Loucy (cell line): ENCODE results near the gene ELMO1.

ENCODE experiments used
- H2AFZ ChIP-seq: fragments of 200-600 bp; sonication (generic); 2 replicates; pipeline ENCODE4 v1.6.0; 2016; ENCODE audit warnings: antibody characterized with exemption, mild to moderate bottlenecking, low read length, moderate library complexity
- H3F3A ChIP-seq: fragments of 200-600 bp; 2 replicates; pipeline ENCODE4 v1.6.0; 2016; ENCODE audit warnings: antibody characterized with exemption, low read depth, mild to moderate bottlenecking
- H3K27me3 ChIP-seq: fragments of 200-600 bp; sonication (generic); 2 replicates; pipeline ENCODE4 v1.6.1; 2014; ENCODE audit warnings: low read length, mild to moderate bottlenecking; ENCODE audit not compliant: insufficient read depth, poor library complexity, severe bottlenecking
- H3K36me3 ChIP-seq: fragments of 200-600 bp; sonication (generic); 2 replicates; pipeline ENCODE4 v1.6.1; 2016; ENCODE audit warnings: low read length; ENCODE audit not compliant: insufficient read depth
- H3K4me1 ChIP-seq: fragments of 200-600 bp; sonication (generic); 2 replicates; pipeline ENCODE4 v1.5.1; 2014; ENCODE audit warnings: low read length, mild to moderate bottlenecking; ENCODE audit not compliant: insufficient read depth, poor library complexity, severe bottlenecking
- H3K4me2 ChIP-seq: fragments of 200-600 bp; sonication (generic); 2 replicates; pipeline ENCODE4 v1.6.0; 2014; ENCODE audit warnings: antibody characterized with exemption, low read length, low read depth, mild to moderate bottlenecking; ENCODE audit not compliant: poor library complexity, severe bottlenecking
- H3K4me3 ChIP-seq: fragments of 200-600 bp; sonication (generic); 2 replicates; pipeline ENCODE4 v1.5.1; 2014; ENCODE audit warnings: low read length, mild to moderate bottlenecking, mixed read lengths; ENCODE audit not compliant: poor library complexity, severe bottlenecking
- H3K79me2 ChIP-seq: fragments of 200-600 bp; sonication (generic); 2 replicates; pipeline ENCODE4 v1.6.1; 2014; ENCODE audit warnings: low read length; ENCODE audit not compliant: insufficient read depth
- H3K9ac ChIP-seq: fragments of 200-600 bp; sonication (generic); 2 replicates; pipeline ENCODE4 v1.6.0; 2014; ENCODE audit warnings: mild to moderate bottlenecking, low read depth, low read length, moderate library complexity; ENCODE audit not compliant: poor library complexity, severe bottlenecking
- H3K9me2 ChIP-seq: fragments of 200-600 bp; sonication (generic); replicated peaks from 2 replicates; pipeline ENCODE4 v1.6.1; 2016; ENCODE audit warnings: low read depth, low read length, mixed read lengths
- H3K9me3 ChIP-seq: fragments of 200-600 bp; sonication (generic); 2 replicates; pipeline ENCODE4 v1.6.1; 2014; ENCODE audit warnings: mild to moderate bottlenecking, antibody characterized with exemption, low read length, low read depth; ENCODE audit not compliant: insufficient read depth
- H4K20me1 ChIP-seq: fragments of 200-600 bp; sonication (generic); 2 replicates; pipeline ENCODE4 v1.6.0; 2014; ENCODE audit warnings: antibody characterized with exemption, low read length, mild to moderate bottlenecking; ENCODE audit not compliant: insufficient read depth, poor library complexity, severe bottlenecking
- EZH2phosphoT487 ChIP-seq: fragments of 200-600 bp; IDR thresholded peaks from 2 replicates; pipeline ENCODE4 v1.6.1; 2018; ENCODE audit warnings: antibody characterized with exemption, mild to moderate bottlenecking, moderate library complexity, borderline replicate concordance
- TF ChIP-seq, protein P1 (sequence below): fragments of 200-600 bp; sonication (generic); conservative IDR thresholded peaks from 2 replicates; pipeline ENCODE4 v1.5.1; 2014; ENCODE audit warnings: mild to moderate bottlenecking, antibody characterized with exemption, low read length

Gene ELMO1

DNA sequence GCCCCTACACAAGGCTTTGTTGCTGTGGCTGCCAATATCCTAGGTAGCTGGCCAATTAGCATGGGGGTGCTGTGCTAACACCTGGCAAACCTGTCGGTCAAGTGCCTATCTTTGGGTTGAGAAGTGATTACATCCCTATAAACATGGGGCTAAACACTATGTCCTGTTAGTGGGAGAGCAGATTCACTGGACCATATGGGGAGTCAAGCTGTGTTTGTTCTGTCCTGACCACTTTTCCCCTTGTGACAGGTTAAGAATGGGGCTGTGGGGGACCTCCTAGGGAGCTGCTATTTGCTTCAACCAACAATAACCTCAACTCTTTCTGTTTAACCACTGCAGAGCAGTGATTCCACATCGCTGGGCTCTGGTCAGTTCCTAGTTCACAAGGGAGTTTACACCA is 572.9 kb downstream of the ELMO1 start:
- Histone ChIP-seq H3K9ac (no peak overlapping the region), H3K4me3 (no peak overlapping the region), H2AFZ (no peak overlapping the region), H3K79me2 (no peaks in the 10 kb centered on the region), H3K4me1 (no peaks in the 10 kb centered on the region), H3K27me3 (no peaks in the 10 kb centered on the region), H3K9me3 (no peaks in the 10 kb centered on the region), H4K20me1 (no peaks in the 10 kb centered on the region), H3K36me3 (peaks cover 83% of the 10 kb centered on the region), H3K4me2 (no peak overlapping the region), H3K9me2 (no peaks in the 10 kb centered on the region), H3F3A (no peaks in the 10 kb centered on the region)
- TF ChIP-seq, protein P1, sequence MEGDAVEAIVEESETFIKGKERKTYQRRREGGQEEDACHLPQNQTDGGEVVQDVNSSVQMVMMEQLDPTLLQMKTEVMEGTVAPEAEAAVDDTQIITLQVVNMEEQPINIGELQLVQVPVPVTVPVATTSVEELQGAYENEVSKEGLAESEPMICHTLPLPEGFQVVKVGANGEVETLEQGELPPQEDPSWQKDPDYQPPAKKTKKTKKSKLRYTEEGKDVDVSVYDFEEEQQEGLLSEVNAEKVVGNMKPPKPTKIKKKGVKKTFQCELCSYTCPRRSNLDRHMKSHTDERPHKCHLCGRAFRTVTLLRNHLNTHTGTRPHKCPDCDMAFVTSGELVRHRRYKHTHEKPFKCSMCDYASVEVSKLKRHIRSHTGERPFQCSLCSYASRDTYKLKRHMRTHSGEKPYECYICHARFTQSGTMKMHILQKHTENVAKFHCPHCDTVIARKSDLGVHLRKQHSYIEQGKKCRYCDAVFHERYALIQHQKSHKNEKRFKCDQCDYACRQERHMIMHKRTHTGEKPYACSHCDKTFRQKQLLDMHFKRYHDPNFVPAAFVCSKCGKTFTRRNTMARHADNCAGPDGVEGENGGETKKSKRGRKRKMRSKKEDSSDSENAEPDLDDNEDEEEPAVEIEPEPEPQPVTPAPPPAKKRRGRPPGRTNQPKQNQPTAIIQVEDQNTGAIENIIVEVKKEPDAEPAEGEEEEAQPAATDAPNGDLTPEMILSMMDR, result no peak
- no peak for TF ChIP-seq EZH2phosphoT487

DNA sequence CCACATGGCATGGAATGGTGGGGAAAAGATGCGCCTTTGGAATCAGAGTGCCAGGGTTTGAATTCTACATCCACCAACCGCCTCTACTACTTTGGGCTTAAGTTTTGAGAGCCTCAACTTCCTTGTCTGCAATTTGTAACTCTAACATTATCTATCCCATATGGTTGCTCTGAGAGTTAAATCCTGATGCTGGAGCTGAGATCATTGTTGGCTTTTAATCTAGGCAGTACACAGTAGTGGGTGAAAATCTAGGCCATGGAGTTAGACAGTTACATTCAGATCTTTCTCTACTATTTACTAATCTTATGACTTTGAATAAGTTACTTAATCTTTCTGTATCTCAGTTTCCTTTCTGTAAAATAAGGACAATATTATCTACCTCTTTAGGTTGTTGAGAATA is 574.6 kb downstream of the ELMO1 start:
- no peak overlapping the region for H2AFZ ChIP-seq
- TF ChIP-seq, protein P1, result no peak
- TF ChIP-seq EZH2phosphoT487, result no peak
- no peaks in the 10 kb centered on the region for H3F3A ChIP-seq
- no peaks in the 10 kb centered on the region for H3K27me3 ChIP-seq
- H3K9ac ChIP-seq, result no peak overlapping the region
- no peaks in the 10 kb centered on the region for H3K9me3 ChIP-seq
- no peaks in the 10 kb centered on the region for H3K4me1 ChIP-seq
- H3K36me3 ChIP-seq, result peaks cover 88% of the 10 kb centered on the region
- H3K79me2 ChIP-seq, result no peaks in the 10 kb centered on the region
- H3K4me3 ChIP-seq, result no peak overlapping the region
- H3K9me2 ChIP-seq, result no peaks in the 10 kb centered on the region
- no peaks in the 10 kb centered on the region for H4K20me1 ChIP-seq
- no peak overlapping the region for H3K4me2 ChIP-seq

DNA sequence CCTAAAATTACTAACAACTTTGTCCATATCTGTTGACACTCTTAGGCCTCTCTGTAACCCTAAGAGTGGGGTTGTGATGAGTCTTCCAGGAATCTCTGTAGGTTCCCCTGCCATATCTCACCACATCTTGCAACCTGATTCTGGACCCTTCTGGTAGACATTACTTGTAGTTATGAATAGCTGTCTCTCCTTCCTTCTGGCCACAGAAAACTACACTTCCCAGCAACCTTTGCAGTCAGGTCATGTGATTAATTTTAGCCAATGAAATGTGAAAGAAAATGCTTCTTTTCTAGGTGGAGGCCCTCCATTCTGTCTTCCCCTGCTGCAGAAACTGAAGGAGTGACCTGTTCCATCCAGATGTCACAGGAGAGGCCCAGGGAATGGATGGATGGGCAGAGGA is 576.8 kb downstream of the ELMO1 start:
- H3K79me2 ChIP-seq, result no peaks in the 10 kb centered on the region
- no peak overlapping the region for H3K9ac ChIP-seq
- no peaks in the 10 kb centered on the region for H3K9me2 ChIP-seq
- H3K4me1 ChIP-seq, result no peaks in the 10 kb centered on the region
- H2AFZ ChIP-seq, result no peak overlapping the region
- no peak for TF ChIP-seq EZH2phosphoT487
- TF ChIP-seq, protein P1, result no peak
- peaks cover 77% of the 10 kb centered on the region for H3K36me3 ChIP-seq
- no peaks in the 10 kb centered on the region for H3K9me3 ChIP-seq
- no peak overlapping the region for H3K4me3 ChIP-seq
- H4K20me1 ChIP-seq, result no peaks in the 10 kb centered on the region
- H3K4me2 ChIP-seq, result no peak overlapping the region
- no peaks in the 10 kb centered on the region for H3K27me3 ChIP-seq
- no peaks in the 10 kb centered on the region for H3F3A ChIP-seq
